ENCODE data around the gene KLF7. TPM values are rescaled to one million over a fixed set of nuclear protein-coding genes. Genes with fewer than 3 reads are reported as not detected.
"Not testable (repeated sequence)": the region's sequence is repeated elsewhere in the genome, so short reads cannot be mapped to it uniquely, and the experiment has no call there.

The KLF7 gene
- total and polyA plus RNA-seq, 2 experiments from 2014 or later = 6.3 to 7.9 TPM

DNA sequence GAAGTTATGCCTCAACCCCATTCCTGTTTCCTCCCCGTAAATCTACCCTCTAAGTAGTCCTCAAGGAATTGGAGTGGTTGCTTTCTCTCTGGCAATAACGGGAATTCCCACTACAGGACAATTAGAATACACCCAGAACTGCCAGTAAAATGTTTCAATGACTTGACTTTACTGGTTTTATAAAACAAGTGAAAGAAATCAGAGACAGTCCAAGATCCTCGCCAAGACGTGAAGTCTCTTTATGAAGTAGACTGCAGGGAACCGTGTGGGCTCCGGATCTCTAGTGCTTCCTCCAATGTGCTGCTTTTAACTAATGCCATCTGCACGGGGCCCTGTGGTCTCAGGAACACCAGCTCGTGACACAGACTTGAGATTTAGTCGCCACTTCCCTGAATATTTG, 125.1 kb downstream of the KLF7 start:
- Histone ChIP-seq H3K27me3 (no peaks in the 10 kb centered on the region), H3K27ac (no peak overlapping the region), H4K20me1 (ENCODE audit: insufficient read depth, poor library complexity, severe bottlenecking) (no peaks in the 10 kb centered on the region), H3K9me3 (ENCODE audit: low read depth) (no peaks in the 10 kb centered on the region), H3K4me3 (no peak overlapping the region), H3K36me3 (replicated peaks; ENCODE audit: insufficient read depth, low read depth) (no peaks in the 10 kb centered on the region), H3K9me2 (replicated peaks; ENCODE audit: insufficient read depth) (no peaks in the 10 kb centered on the region), H3K79me2 (no peaks in the 10 kb centered on the region), H3K4me2 (no peak overlapping the region), H3K4me1 (ENCODE audit: insufficient read depth) (no peaks in the 10 kb centered on the region), H2AFZ (no peak overlapping the region)
- TF ChIP-seq, protein P1, sequence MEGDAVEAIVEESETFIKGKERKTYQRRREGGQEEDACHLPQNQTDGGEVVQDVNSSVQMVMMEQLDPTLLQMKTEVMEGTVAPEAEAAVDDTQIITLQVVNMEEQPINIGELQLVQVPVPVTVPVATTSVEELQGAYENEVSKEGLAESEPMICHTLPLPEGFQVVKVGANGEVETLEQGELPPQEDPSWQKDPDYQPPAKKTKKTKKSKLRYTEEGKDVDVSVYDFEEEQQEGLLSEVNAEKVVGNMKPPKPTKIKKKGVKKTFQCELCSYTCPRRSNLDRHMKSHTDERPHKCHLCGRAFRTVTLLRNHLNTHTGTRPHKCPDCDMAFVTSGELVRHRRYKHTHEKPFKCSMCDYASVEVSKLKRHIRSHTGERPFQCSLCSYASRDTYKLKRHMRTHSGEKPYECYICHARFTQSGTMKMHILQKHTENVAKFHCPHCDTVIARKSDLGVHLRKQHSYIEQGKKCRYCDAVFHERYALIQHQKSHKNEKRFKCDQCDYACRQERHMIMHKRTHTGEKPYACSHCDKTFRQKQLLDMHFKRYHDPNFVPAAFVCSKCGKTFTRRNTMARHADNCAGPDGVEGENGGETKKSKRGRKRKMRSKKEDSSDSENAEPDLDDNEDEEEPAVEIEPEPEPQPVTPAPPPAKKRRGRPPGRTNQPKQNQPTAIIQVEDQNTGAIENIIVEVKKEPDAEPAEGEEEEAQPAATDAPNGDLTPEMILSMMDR (IDR thresholded peaks at IDR 0.05; ENCODE audit: poor library complexity) = no peak
- TF ChIP-seq EZH2phosphoT487 (IDR thresholded peaks at IDR 0.05; ENCODE audit: low read depth, severe bottlenecking, unreplicated experiment) = no peak
- TF ChIP-seq EZH2 (IDR thresholded peaks at IDR 0.05; ENCODE audit: borderline replicate concordance) = no peak
- WGBS (ENCODE audit: low lambda C conversion rate, missing lambda C conversion rate) = 76% methylated on average over 9 of the region's 9 CpGs
- no peak for DNase-seq (ENCODE audit: low spot score)

DNA sequence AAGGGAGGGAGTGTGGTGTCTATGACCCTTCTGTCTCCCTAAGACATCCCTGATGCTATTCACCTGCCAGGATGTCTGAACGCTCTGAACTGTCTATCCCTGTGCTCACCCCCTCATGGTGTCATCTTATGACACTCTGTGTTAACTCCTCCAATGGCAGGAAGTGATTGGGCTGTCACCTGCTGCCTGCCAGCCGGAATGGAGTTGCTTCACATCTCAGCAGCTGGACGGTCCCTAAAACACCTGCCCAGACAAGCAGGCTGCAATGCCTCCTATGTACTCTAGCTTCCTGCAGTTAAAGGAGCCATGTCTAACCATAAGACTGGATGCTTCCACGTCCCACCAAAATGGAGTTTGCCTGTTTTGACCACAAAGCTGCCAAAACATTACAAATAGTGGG, 126.5 kb downstream of the KLF7 start:
- H3K36me3 ChIP-seq (replicated peaks; ENCODE audit: insufficient read depth, low read depth) = no peaks in the 10 kb centered on the region
- H4K20me1 ChIP-seq (ENCODE audit: insufficient read depth, poor library complexity, severe bottlenecking) = no peaks in the 10 kb centered on the region
- no peaks in the 10 kb centered on the region for H3K79me2 ChIP-seq
- H3K4me3 ChIP-seq = no peak overlapping the region
- H3K27ac ChIP-seq = no peak overlapping the region
- no peaks in the 10 kb centered on the region for H3K9me2 ChIP-seq (replicated peaks; ENCODE audit: insufficient read depth)
- H3K4me1 ChIP-seq (ENCODE audit: insufficient read depth) = no peaks in the 10 kb centered on the region
- 81% methylated on average over 4 of the region's 4 CpGs for WGBS (ENCODE audit: low lambda C conversion rate, missing lambda C conversion rate)
- no peak overlapping the region for H3K4me2 ChIP-seq
- no peak overlapping the region for H2AFZ ChIP-seq
- no peaks in the 10 kb centered on the region for H3K9me3 ChIP-seq (ENCODE audit: low read depth)
- no peaks in the 10 kb centered on the region for H3K27me3 ChIP-seq
- DNase-seq (ENCODE audit: low spot score) = no peak
- TF ChIP-seq EZH2 (IDR thresholded peaks at IDR 0.05; ENCODE audit: borderline replicate concordance) = no peak

DNA sequence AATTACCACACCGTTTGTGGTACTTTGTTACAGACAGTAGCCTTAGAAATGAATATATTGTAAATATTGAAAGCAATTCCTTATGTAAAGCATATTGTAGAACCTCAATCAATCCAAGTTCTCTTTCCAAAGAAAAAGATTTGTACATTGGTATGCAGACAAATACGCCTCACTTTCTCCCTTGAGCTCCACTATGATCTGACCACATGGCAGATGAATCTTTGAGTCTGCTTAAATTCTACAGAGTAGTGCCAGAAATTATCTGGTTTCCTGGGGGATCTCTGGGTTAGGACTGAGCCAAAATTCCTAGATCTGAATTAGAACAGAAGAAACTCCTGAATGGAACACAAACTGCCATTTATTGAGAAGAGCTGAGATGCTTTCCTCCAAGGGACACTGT, 127.4 kb downstream of the KLF7 start:
- no peaks in the 10 kb centered on the region for H3K4me1 ChIP-seq (ENCODE audit: insufficient read depth)

DNA sequence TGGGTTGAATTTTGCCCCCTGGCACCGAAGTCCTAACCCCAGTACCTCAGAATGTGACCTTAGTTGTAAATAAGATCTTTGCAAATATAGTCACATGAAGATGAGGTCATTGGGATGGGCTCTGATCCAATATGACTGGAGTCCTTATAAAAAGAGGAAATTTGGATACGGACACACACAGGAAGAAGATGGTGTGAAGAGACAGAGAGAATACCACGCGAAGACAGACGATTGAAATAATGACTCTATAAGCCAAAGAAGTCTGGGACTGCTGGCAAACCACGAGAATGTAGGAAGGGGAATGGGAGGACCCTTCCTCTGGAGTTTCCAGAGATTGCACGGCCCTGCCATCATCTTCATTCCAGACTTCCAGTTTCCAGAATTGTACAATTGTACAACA, 127.9 kb downstream of the KLF7 start:
- no peak for DNase-seq (ENCODE audit: low spot score)
- TF ChIP-seq EZH2 (IDR thresholded peaks at IDR 0.05; ENCODE audit: borderline replicate concordance) (no peak), EZH2phosphoT487 (IDR thresholded peaks at IDR 0.05; ENCODE audit: low read depth, severe bottlenecking, unreplicated experiment) (no peak)
- TF ChIP-seq, protein P1 (IDR thresholded peaks at IDR 0.05; ENCODE audit: poor library complexity) = no peak
- 71% methylated on average over 7 of the region's 7 CpGs for WGBS (ENCODE audit: low lambda C conversion rate, missing lambda C conversion rate)

More for the DNA sequence above, 127.4 kb downstream of the KLF7 start:
- H3K27me3 ChIP-seq = no peaks in the 10 kb centered on the region
- H3K4me2 ChIP-seq = no peak overlapping the region
- WGBS (ENCODE audit: low lambda C conversion rate, missing lambda C conversion rate) = 94% methylated on average over 2 of the region's 2 CpGs
- H3K9me3 ChIP-seq (ENCODE audit: low read depth) = peaks cover 7% of the 10 kb centered on the region
- DNase-seq (ENCODE audit: low spot score) = no peak
- no peak overlapping the region for H3K4me3 ChIP-seq
- H3K9me2 ChIP-seq (replicated peaks; ENCODE audit: insufficient read depth) = no peaks in the 10 kb centered on the region
- H2AFZ ChIP-seq = no peak overlapping the region
- no peaks in the 10 kb centered on the region for H3K36me3 ChIP-seq (replicated peaks; ENCODE audit: insufficient read depth, low read depth)
- no peak for TF ChIP-seq EZH2phosphoT487 (IDR thresholded peaks at IDR 0.05; ENCODE audit: low read depth, severe bottlenecking, unreplicated experiment)
- TF ChIP-seq, protein P1 (IDR thresholded peaks at IDR 0.05; ENCODE audit: poor library complexity) = no peak
- no peak for TF ChIP-seq EZH2 (IDR thresholded peaks at IDR 0.05; ENCODE audit: borderline replicate concordance)
- no peaks in the 10 kb centered on the region for H3K79me2 ChIP-seq
- H3K27ac ChIP-seq = no peak overlapping the region
- no peaks in the 10 kb centered on the region for H4K20me1 ChIP-seq (ENCODE audit: insufficient read depth, poor library complexity, severe bottlenecking)

DNA sequence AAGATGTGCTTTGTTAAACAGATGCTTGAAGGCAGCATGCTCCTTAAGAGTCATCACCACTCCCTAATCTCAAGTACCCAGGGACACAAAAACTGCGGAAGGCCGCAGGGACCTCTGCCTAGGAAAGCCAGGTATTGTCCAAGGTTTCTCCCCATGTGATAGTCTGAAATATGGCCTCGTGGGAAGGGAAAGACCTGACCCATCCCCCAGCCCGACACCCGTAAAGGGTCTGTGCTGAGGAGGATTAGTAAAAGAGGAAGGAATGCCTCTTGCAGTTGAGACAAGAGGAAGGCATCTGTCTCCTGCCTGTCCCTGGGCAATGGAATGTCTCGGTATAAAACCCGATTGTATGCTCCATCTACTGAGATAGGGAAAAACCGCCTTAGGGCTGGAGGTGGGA, 128.7 kb downstream of the KLF7 start:
- H3K9me3 ChIP-seq (ENCODE audit: low read depth); H3K36me3 ChIP-seq (replicated peaks; ENCODE audit: insufficient read depth, low read depth); H3K27ac ChIP-seq; H4K20me1 ChIP-seq (ENCODE audit: insufficient read depth, poor library complexity, severe bottlenecking); DNase-seq (ENCODE audit: low spot score); H3K4me3 ChIP-seq; H3K9me2 ChIP-seq (replicated peaks; ENCODE audit: insufficient read depth); H3K79me2 ChIP-seq; H3K4me2 ChIP-seq; H2AFZ ChIP-seq; H3K4me1 ChIP-seq (ENCODE audit: insufficient read depth); H3K27me3 ChIP-seq: not testable (repeated sequence)
- WGBS (ENCODE audit: low lambda C conversion rate, missing lambda C conversion rate) = 21% methylated on average over 3 of the region's 8 CpGs

More for the DNA sequence above, 127.9 kb downstream of the KLF7 start:
- no peaks in the 10 kb centered on the region for H3K79me2 ChIP-seq
- H4K20me1 ChIP-seq (ENCODE audit: insufficient read depth, poor library complexity, severe bottlenecking) = no peaks in the 10 kb centered on the region
- H3K4me2 ChIP-seq = no peak overlapping the region
- peaks cover 7% of the 10 kb centered on the region for H3K9me3 ChIP-seq (ENCODE audit: low read depth)
- no peak overlapping the region for H3K4me3 ChIP-seq
- no peaks in the 10 kb centered on the region for H3K4me1 ChIP-seq (ENCODE audit: insufficient read depth)
- no peaks in the 10 kb centered on the region for H3K9me2 ChIP-seq (replicated peaks; ENCODE audit: insufficient read depth)
- no peak overlapping the region for H3K27ac ChIP-seq
- H3K27me3 ChIP-seq = no peaks in the 10 kb centered on the region
- H3K36me3 ChIP-seq (replicated peaks; ENCODE audit: insufficient read depth, low read depth) = no peaks in the 10 kb centered on the region
- H2AFZ ChIP-seq = no peak overlapping the region
